CD4-positive, alpha-beta T cell treated with Interleukin-10 for 1 hour (primary cell): ENCODE results near the gene FOXF2.

Experiments
- DNase-seq: peaks from one replicate; pipeline ENCODE4 v3.0.0-alpha.2; 2020

FOXF2 gene

DNA sequence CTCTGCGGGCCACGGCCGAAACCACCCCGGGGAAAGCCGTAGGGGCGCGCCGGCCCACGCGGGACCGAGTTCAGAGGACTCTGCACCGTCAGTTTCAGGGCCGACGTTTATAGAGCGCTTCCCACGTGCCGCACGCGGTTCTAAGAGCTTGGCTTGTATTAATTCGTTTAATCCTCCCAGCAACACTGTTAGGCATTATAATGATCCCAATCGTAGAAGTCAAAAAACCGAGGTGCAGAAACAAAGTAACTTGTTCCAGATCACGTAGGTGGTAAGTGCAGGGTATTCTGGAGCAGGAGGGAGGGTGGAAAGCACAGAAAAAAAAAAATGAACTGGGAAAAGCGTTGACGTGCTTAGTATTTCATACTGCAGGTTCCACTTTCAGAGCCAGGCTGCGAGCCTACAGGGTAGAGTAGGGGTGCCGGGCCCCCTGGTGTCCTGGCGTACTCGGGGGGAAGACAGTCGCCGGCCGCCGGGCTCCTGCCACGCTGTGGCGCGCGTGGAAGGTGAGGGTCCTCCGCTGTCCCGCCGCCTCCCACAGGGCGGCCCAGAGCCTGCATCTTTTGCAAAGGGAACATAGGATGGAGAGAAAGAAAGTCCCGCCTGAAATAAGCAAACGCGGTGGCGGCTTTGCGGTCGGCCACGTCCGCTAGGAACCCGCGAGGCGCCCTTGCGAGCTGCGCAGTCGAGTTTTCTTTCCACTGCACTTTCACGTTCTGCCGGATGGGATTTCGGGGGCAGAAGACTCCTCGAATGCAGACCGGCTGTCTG, 10.2 kb upstream of the FOXF2 start:
- no peak for DNase-seq

- DNase-seq, result no peak
Measured at GRCh38 chr6:1379788-1380147, 9.6 kb upstream of the FOXF2 start.

DNA sequence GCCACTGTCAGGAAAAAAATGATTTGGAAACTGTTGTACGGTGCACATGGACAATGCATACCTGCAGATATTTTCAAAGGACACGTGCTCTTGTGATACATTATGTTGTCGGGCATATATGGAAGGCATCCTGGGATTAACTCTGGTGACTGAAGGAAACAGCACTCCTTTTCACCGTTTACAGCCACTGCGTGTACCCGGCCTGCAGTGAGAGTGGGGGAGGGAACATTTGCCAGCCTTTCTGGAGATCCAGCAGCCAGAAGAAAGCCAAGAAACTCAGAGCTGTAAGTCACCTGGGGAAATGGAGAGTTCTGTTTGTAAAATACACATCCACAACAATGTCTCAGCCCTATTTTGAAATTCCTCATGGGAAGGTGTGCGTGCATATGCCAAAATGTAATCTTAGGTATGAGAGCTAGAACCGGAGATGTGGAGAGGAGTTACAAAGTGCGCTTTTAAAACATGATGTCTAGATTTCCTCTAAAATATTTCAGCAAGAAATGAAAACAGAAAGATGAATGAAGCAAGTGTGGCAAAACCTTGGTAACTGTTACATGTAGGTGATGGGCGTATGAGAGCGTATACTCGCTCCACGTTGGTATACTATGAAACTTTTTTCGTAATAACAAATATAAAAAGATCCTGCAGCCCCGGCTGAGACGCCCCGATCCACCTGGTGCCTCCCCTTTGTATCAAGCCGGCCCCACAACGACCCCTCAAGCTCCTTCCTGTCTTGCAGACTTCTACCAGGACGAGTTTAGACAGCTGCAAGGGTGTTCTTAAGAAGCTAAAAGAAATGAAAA, 8.6 kb upstream of the FOXF2 start:
- DNase-seq, result no peak

DNA sequence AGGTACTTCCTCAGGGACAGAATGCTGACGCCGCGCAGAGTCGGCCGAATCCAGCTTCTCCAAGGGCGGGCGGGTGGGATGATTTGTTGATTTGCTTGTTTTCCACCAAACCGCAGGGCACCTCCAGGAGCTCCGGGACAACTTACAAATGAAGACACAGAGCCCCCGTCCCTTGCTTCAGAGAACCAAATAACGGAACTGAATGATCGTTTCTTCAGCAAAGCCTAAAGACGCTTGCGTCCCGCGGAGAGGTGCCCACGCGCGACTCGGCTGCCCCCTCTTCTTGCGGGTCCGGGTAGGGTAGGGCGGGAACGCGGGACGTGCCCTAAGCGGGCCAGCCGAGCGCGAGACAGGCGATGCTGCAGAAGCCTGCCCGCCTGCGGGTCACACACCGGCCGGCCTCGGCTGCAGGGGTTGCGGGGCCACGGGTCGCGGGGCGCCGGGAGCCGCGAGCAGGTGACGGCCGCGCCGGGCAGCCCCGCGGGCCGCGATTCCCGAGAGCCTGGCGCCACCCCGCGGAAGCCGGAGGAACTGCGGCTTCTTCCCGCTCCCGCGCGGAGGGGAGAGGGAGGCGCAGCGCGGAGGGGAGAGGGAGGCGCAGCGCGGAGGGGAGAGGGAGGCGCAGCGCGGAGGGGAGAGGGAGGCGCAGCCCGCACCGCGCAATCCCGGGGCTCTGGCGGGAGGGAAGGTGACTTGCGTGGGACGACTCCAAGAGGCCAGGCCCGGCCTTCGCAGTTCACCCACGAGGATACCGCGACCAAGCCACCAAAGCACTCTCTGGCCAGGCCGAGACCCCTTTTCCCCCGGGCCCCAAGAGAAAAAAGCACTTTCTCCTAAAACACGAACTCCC, 7.7 kb upstream of the FOXF2 start:
- DNase-seq, result peak; percentile 51

- DNase-seq, result no peak
Measured at GRCh38 chr6:1382331-1382882, 7.0 kb upstream of the FOXF2 start.

DNA sequence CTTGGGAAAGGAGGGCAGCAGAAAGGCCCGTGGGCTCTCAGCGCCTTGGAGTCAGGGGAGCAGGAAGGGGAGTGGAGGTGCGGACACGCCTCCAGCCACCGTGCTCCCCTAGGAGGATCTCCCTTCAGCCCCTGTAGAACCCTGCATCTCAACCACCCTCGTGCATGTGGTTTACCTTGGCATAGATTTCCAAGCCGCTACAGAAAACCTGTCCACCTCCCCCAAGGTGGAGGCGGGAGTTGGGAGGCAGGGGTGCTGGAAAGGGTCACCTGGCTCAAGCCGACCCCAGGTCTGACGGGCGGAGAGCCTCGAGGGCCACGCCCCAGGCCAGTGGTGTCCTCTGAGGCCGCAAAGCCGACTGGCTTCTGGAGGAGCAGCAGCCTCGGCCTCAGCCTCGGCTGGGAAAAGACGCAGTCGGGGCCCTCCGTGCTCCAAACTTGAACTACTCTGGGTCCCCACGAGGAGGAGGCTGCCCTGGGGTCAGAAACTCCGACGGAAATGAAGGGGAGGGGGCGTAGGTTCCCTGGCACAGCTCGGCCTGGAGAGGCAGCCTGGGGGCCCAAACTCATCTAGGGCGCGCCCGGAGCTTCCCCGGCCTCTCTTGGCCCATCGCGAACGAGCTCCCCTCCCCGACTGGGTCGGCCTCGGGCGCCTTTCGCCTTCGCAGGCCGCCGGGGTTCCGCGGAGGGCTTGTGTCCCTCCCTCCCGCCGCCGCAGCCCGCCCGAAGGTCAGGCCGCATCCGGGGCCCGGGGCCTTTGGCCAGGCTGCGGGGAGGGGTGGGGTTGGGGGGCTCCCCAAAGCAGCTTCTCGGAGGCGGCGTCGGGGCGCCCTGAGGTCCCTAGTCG, 6.3 kb upstream of the FOXF2 start:
- DNase-seq, result no peak

DNA sequence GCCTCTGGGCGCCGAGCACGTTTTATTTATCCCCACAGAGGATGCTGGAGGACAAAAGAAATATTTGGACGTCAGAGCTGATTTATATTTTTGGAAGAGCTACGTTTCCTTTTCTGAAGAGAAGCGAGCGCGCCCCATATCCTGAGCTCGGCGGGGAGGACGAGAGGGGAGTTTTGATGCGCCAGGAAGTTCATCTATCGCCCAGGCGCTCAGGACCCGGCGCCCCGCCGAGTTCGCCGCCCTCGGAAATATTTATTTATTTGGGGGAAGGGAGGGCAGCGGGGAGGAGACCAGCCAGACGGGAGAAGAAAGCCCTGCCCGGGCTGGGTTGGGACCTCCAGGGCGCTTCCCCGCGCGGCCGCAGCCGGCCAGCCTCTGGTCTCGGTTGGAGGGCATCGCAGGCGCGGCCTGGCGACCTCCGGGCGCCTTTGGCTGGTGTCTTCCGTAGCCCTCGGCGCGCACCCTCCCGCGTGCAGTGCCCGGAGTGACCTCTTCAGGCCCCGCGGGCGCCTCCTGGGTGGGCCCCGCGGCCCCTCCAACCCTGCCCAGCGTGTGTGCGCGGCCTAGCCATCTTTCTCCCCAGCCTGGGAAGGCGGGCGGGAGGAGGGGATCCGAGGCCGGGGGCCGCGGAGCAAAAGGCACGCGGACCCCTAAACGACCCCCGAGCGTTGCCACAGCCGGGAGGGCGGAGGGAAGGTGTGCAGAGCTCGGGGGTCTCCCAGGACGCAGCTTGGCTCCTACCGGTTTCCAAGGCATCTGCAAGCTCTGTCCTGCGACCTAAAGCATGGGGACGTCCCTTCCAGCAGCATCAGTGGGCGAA, 5.4 kb upstream of the FOXF2 start:
- DNase-seq, result no peak

DNA sequence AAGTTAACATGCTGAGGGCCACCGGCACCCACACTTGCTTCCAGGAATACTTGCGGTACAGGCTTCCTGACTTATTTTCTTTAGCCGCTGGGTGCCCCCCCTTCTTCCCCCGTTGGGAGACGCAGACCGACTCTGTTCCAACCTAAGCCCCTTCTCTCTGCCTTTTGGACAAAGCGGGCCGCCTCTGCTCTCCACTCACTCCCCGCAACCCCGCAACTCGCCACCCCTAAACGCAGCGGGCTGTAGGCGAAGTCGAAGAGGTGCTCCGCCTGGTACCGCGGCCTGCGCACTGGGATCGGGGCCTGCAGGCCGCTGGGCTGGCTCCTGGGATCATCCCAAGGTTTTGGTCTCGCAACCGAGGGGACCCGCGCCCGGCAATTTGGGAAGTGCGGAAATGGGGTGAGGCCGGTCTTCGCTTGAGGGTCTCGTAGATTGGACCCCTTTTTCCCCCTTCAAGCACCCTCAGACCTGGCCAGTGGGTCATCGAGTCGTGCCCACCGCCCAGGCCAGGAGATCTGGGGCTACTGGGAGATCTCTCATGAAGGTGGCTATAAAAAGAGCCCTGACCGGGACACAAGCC, 4.7 kb upstream of the FOXF2 start:
- DNase-seq, result no peak

GRCh38 chr6:1385129-1386037, 4.0 kb upstream of the FOXF2 start:
- no peak for DNase-seq

- no peak for DNase-seq
Measured at GRCh38 chr6:1386038-1386709, 3.2 kb upstream of the FOXF2 start.

DNA sequence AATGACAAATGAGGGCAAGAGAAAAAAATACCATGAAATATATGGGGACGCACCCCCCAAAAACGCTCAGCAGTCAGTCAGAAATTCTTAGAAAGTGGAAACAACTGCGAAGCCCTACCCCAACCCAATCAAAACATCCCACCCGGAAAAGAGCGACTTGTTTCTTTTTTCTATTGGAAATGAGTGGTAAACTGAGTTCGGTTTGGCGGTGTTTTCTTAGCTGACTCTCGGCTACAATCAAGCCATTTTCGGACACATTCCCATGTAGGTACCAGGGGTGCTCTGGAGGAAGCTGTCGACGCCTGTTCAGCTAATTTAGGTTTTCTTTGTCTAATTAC, 1.9 kb upstream of the FOXF2 start:
- DNase-seq, result no peak

DNA sequence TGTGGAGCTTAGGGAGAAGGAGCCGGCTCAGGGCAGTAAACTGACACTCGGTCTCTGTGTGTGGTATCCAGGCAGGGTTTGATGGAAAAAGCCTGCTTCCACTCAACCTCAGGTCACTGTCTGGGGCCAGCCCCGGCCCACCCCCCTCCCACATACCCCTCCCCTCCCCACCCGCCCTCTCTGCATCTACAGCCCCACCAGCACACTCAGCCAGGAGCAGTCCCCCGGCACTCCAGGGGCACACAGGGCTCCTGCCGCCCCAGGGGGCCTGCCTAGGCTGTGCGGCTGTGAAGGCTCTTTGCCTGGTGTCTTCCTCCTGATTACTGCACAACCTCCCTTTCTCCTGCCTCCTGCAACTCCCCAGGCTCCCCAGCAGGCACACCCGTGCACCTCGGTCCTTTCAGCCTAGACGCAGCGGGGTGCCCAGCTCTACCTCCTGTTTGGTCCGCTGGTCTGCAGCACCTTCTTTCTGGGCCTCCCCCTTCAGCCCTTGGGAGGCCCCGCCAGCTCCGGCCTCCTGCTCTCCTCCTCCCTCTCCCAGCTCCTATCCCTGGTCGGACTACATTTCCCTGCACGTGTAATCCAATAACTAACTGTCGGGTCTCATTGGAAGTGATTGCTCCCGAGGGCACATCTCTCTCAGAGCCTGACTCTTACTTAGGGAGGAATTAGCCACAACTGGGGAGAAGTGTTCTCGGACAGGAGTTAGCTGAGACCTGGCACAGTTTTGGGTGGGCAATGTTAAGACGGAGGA, 1.3 kb upstream of the FOXF2 start:
- no peak for DNase-seq

DNA sequence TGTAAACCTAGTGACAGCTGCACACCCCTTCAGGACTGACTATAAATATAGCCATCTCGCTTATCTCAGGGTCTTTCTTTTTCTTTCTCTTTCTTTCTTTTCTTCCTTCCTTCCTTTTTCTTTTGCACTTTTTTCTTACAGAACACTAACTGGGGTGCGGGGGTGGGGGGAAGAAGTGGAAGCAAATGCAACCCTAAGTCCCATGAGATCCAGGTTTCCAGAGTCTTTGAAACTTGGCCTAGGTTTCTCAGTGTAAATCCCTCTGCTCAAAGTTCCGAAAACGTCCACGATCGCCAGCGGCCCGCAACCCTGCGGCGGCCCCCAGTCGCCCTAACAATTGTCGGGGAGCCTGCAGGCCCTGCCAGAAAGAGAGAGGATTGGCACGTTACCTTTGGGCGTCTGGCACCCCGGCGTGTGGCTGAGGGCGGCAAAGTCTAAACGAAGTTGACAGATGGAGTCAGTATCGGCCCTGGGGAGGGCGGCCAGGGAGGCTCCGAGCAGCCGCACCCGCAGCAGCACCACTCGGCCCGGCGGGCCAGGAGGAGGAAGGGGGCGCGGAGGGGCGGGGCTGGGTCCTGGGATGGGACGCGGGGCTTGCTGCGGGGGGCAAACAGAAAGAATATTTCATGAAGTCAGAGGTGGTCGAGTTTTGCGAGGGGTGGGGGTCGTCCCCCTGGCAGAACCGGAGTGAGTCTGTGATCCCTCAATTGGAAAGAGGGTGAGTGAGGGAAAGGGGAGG, 577 bp upstream of the FOXF2 start:
- DNase-seq, result no peak

DNA sequence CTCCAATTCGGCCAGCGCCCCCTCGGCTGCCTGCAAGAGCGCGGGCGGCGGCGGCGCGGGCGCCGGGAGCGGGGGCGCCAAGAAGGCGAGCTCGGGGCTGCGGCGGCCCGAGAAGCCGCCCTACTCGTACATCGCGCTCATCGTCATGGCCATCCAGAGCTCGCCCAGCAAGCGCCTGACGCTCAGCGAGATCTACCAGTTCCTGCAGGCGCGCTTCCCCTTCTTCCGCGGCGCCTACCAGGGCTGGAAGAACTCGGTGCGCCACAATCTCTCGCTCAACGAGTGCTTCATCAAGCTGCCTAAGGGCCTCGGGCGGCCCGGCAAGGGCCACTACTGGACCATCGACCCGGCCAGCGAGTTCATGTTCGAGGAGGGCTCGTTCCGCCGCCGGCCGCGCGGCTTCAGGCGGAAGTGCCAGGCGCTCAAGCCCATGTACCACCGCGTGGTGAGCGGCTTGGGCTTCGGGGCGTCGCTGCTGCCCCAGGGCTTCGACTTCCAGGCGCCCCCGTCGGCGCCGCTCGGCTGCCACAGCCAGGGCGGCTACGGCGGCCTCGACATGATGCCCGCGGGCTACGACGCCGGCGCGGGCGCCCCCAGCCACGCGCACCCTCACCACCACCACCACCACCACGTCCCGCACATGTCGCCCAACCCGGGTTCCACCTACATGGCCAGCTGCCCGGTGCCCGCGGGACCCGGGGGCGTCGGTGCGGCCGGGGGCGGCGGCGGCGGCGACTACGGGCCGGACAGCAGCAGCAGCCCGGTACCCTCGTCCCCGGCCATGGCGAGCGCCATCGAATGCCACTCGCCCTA, 963 bp downstream of the FOXF2 start:
- DNase-seq, result no peak

DNA sequence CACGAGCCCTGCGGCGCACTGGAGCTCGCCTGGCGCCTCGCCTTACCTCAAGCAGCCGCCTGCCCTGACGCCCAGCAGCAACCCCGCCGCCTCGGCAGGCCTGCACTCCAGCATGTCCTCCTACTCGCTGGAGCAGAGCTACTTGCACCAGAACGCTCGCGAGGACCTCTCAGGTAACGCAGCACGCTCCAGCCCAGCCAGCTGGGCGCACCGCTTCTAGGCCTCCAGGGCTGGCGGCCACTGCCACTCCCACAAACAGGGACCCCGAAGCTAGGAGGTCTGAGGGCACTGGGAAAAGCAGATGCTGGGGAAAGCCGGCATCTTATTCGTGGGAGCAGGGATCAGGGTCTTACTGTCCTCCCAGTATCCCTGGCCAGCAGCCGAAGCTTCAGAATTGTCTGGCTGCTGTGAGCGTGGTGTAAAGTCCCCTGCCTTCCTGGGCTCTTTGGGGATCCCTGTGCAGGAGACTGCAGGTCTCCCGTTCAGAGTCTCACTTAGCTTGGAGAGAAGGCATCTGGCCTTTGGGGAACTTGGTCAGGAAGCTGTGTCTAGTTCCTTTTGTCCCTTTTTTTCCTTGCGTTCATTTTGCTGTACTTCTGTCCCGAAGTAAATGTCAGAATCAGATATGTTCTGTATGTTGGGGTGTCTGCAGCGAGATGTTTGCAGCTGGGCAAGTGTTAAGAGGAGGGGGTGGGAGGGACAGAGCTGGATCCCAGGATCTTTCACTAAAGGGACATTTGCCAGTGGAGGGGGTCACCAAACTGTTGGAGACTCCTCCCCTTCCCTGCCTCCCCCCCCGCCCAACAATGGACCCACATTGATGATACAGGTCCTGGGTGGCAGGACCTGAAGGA, 1.8 kb downstream of the FOXF2 start:
- DNase-seq, result no peak

DNA sequence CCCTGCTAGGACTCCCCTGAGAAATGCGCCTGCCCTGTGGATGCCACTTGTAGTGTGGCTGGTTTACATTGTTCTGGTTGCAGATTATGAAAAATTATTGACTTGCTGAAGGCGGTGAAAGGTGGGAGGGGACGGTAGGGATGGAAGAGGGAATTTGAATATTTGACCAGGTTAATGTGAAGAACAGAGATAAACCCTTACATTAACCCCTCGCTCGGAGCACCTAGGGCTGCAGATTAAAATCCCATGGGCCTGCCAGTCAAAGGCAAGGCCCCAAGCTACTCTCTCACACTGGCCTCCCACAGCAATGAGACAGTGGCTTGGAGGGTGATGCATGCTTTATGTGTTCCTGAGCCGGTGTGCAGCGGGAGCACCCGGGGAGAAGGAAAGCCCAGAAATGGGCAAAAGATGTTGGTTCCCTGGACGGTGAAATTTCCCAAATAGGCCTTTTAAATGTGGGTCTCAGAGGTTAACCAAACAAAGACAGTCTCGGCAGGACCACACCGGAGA, 2.5 kb downstream of the FOXF2 start:
- no peak for DNase-seq
